ENCODE data around the gene METTL16. TPM values are rescaled to one million over a fixed set of nuclear protein-coding genes. Genes with fewer than 3 reads are reported as not detected.
"Not testable (repeated sequence)": the region's sequence is repeated elsewhere in the genome, so short reads cannot be mapped to it uniquely, and the experiment has no call there.

Gene METTL16
- 17.8 and 22.4 TPM in 2 replicates for total RNA-seq (2014; rRNA removed)
- polyA plus RNA-seq (2012) = 9.3 TPM

GRCh38 chr17:2511462-2512369 is at the start of gene METTL16:
METTL16 (minus strand) TSS chr17:2511888; CDS start chr17:2502331, 9,557 bp downstream.
- DNase-seq (ENCODE audit: low read depth) = peak; percentile 99

- no peak for DNase-seq (ENCODE audit: low read depth)
Measured at GRCh38 chr17:2560658-2561057, 49.0 kb upstream of the METTL16 start.

- DNase-seq (ENCODE audit: low read depth) = no peak
Measured at GRCh38 chr17:2551928-2552327, 40.2 kb upstream of the METTL16 start.

- DNase-seq (ENCODE audit: low read depth) = no peak
Measured at GRCh38 chr17:2551493-2551892, 39.8 kb upstream of the METTL16 start.

GRCh38 chr17:2549392-2550211 is 37.9 kb upstream of the METTL16 start:
- no peak for DNase-seq (ENCODE audit: low read depth)

- DNase-seq (ENCODE audit: low read depth) = not testable (repeated sequence)
Measured at GRCh38 chr17:2548026-2548425, 36.3 kb upstream of the METTL16 start.

- peak; percentile 30 for DNase-seq (ENCODE audit: low read depth)
Measured at GRCh38 chr17:2547176-2547575, 35.5 kb upstream of the METTL16 start.

- DNase-seq (ENCODE audit: low read depth) = no peak
Measured at GRCh38 chr17:2545393-2545792, 33.7 kb upstream of the METTL16 start.

- no peak for DNase-seq (ENCODE audit: low read depth)
Measured at GRCh38 chr17:2542456-2542855, 30.8 kb upstream of the METTL16 start.

- DNase-seq (ENCODE audit: low read depth) = no peak
Measured at GRCh38 chr17:2542056-2542455, 30.4 kb upstream of the METTL16 start.

GRCh38 chr17:2537579-2537978 is 25.9 kb upstream of the METTL16 start:
- DNase-seq (ENCODE audit: low read depth) = not testable (repeated sequence)

GRCh38 chr17:2532146-2532720 is 20.5 kb upstream of the METTL16 start:
- DNase-seq (ENCODE audit: low read depth) = no peak

GRCh38 chr17:2531243-2531954 is 19.7 kb upstream of the METTL16 start:
- DNase-seq (ENCODE audit: low read depth) = not testable (repeated sequence)

GRCh38 chr17:2521775-2522410 is 10.2 kb upstream of the METTL16 start:
- DNase-seq (ENCODE audit: low read depth) = not testable (repeated sequence)

- no peak for DNase-seq (ENCODE audit: low read depth)
Measured at GRCh38 chr17:2521257-2521656, 9.6 kb upstream of the METTL16 start.

- no peak for DNase-seq (ENCODE audit: low read depth)
Measured at GRCh38 chr17:2517539-2517938, 5.9 kb upstream of the METTL16 start.

- DNase-seq (ENCODE audit: low read depth) = no peak
Measured at GRCh38 chr17:2511138-2511461, 588 bp downstream of the METTL16 start.

GRCh38 chr17:2510559-2510958 is 1.1 kb downstream of the METTL16 start:
- DNase-seq (ENCODE audit: low read depth) = no peak

GRCh38 chr17:2508035-2508434 is 3.7 kb downstream of the METTL16 start:
- no peak for DNase-seq (ENCODE audit: low read depth)

- DNase-seq (ENCODE audit: low read depth) = not testable (repeated sequence)
Measured at GRCh38 chr17:2507015-2507414, 4.7 kb downstream of the METTL16 start.

GRCh38 chr17:2503627-2504026 is 8.1 kb downstream of the METTL16 start:
- no peak for DNase-seq (ENCODE audit: low read depth)

Measured in LHCN-M2 (cell line).